Effector memory CD4-positive, alpha-beta T cell (primary cell): ENCODE results near the gene RDH14.

Experiments used
- DNase-seq, 3 donors: peaks; one replicate each; pipeline ENCODE4 v3.0.0-alpha.2; 2020
- H3K27ac ChIP-seq: 2 replicates; pipeline ENCODE4 v1.7.0; 2013; ENCODE audit warnings: mild to moderate bottlenecking, low read length, moderate library complexity; ENCODE audit not compliant: insufficient read depth, poor library complexity, severe bottlenecking
- H3K27me3 ChIP-seq: replicated peaks from 2 replicates; pipeline ENCODE4 v1.7.0; 2013; ENCODE audit warnings: mild to moderate bottlenecking, low read length; ENCODE audit not compliant: insufficient read depth, control insufficient read depth, poor library complexity, severe bottlenecking
- H3K36me3 ChIP-seq: 2 replicates; pipeline ENCODE4 v1.7.0; 2013; ENCODE audit warnings: mild to moderate bottlenecking, low read length, moderate library complexity; ENCODE audit not compliant: control insufficient read depth, insufficient read depth
- H3K4me1 ChIP-seq: 2 replicates; pipeline ENCODE4 v1.7.0; 2013; ENCODE audit warnings: low read length, mild to moderate bottlenecking; ENCODE audit not compliant: control insufficient read depth, insufficient read depth, poor library complexity, severe bottlenecking
- H3K4me3 ChIP-seq: 2 replicates; pipeline ENCODE4 v1.7.0; 2013; ENCODE audit warnings: low read length, low read depth, mild to moderate bottlenecking; ENCODE audit not compliant: insufficient read depth, poor library complexity, severe bottlenecking
- H3K9me3 ChIP-seq: 2 replicates; pipeline ENCODE4 v1.7.0; 2013; ENCODE audit warnings: mild to moderate bottlenecking, low read length, moderate library complexity; ENCODE audit not compliant: control insufficient read depth
- total RNA-seq, 3 donors: gene quantifications; one replicate each; lab custom pipeline; 2026; lab: John Stamatoyannopoulos, UW

The RDH14 gene
- 4.3 to 8.6 (median 5.4) reads per million in 3 donors for total RNA-seq

GRCh38 chr2:18560031-18560796 is at the start of gene RDH14:
Gene RDH14, minus strand, starts transcription at chr2:18560653. Its CDS starts 81 bp downstream, at chr2:18560572.
- Histone ChIP-seq H3K9me3 (no peaks in the 10 kb centered on the region), H3K27me3 (no peaks in the 10 kb centered on the region), H3K4me1 (no peaks in the 10 kb centered on the region), H3K4me3 (peak within 1 kb of the TSS; percentile 88), H3K36me3 (no peaks in the 10 kb centered on the region), H3K27ac (peak within 1 kb of the TSS; percentile 94)
- DNase-seq = peak; percentile 77 to 87 (median 87)

- Histone ChIP-seq H3K27me3 (no peaks in the 10 kb centered on the region), H3K4me1 (no peaks in the 10 kb centered on the region), H3K36me3 (no peaks in the 10 kb centered on the region), H3K4me3 (no peak overlapping the region), H3K27ac (no peak overlapping the region), H3K9me3 (no peaks in the 10 kb centered on the region)
- no peak for DNase-seq
Observed at GRCh38 chr2:18610090-18610489, 49.6 kb upstream of the RDH14 start.

GRCh38 chr2:18605115-18605514 is 44.7 kb upstream of the RDH14 start:
- Histone ChIP-seq H3K36me3 (no peaks in the 10 kb centered on the region), H3K4me1 (no peaks in the 10 kb centered on the region), H3K4me3 (no peak overlapping the region), H3K27me3 (no peaks in the 10 kb centered on the region), H3K9me3 (no peaks in the 10 kb centered on the region), H3K27ac (no peak overlapping the region)
- DNase-seq = no peak

GRCh38 chr2:18604531-18604885 is 44.1 kb upstream of the RDH14 start:
- no peak overlapping the region for H3K4me3 ChIP-seq
- DNase-seq = no peak
- no peaks in the 10 kb centered on the region for H3K27me3 ChIP-seq
- no peaks in the 10 kb centered on the region for H3K36me3 ChIP-seq
- H3K4me1 ChIP-seq = no peaks in the 10 kb centered on the region
- no peak overlapping the region for H3K27ac ChIP-seq
- no peaks in the 10 kb centered on the region for H3K9me3 ChIP-seq

GRCh38 chr2:18603854-18604530 is 43.5 kb upstream of the RDH14 start:
- no peaks in the 10 kb centered on the region for H3K36me3 ChIP-seq
- no peak for DNase-seq

GRCh38 chr2:18602298-18602697 is 41.8 kb upstream of the RDH14 start:
- Histone ChIP-seq H3K4me1 (no peaks in the 10 kb centered on the region), H3K27me3 (no peaks in the 10 kb centered on the region), H3K27ac (no peak overlapping the region), H3K4me3 (no peak overlapping the region), H3K9me3 (no peaks in the 10 kb centered on the region), H3K36me3 (no peaks in the 10 kb centered on the region)
- no peak for DNase-seq

More at GRCh38 chr2:18603854-18604530, 43.5 kb upstream of the RDH14 start:
- Histone ChIP-seq H3K27ac (no peak overlapping the region), H3K4me3 (no peak overlapping the region), H3K4me1 (no peaks in the 10 kb centered on the region), H3K27me3 (no peaks in the 10 kb centered on the region), H3K9me3 (no peaks in the 10 kb centered on the region)

- Histone ChIP-seq H3K9me3 (no peaks in the 10 kb centered on the region), H3K4me1 (no peaks in the 10 kb centered on the region), H3K27me3 (no peaks in the 10 kb centered on the region), H3K4me3 (no peak overlapping the region), H3K36me3 (no peaks in the 10 kb centered on the region), H3K27ac (no peak overlapping the region)
- no peak for DNase-seq
Observed at GRCh38 chr2:18600255-18600613, 39.8 kb upstream of the RDH14 start.

GRCh38 chr2:18599509-18600254 is 39.2 kb upstream of the RDH14 start:
- Histone ChIP-seq H3K27ac (no peak overlapping the region), H3K9me3 (no peaks in the 10 kb centered on the region), H3K4me1 (no peaks in the 10 kb centered on the region), H3K36me3 (no peaks in the 10 kb centered on the region), H3K4me3 (no peak overlapping the region), H3K27me3 (no peaks in the 10 kb centered on the region)
- DNase-seq = no peak

- no peak overlapping the region for H3K4me3 ChIP-seq
- H3K36me3 ChIP-seq = no peaks in the 10 kb centered on the region
- H3K4me1 ChIP-seq = no peaks in the 10 kb centered on the region
- DNase-seq = no peak
- no peaks in the 10 kb centered on the region for H3K9me3 ChIP-seq
- H3K27ac ChIP-seq = no peak overlapping the region
- no peaks in the 10 kb centered on the region for H3K27me3 ChIP-seq
Observed at GRCh38 chr2:18598848-18599484, 38.5 kb upstream of the RDH14 start.
